Activated B cell treated with CpG ODN at 0.5 μM for 24 hours (primary cell): Measurements from ENCODE around the gene TBXAS1. TPM values are rescaled to one million over a fixed set of nuclear protein-coding genes. Genes with fewer than 3 reads are reported as not detected.

Experiments used
- ATAC-seq: fragments of 200-7000 bp; cut with Tn5 transposase; one replicate; pipeline ENCODE4 v1.10.0; 2021; ENCODE audit warnings: low read depth, mild to moderate bottlenecking, moderate library complexity
- CTCF ChIA-PET: fragments of 350-600 bp; sonication (Branson Sonifier 250); formaldehyde crosslinking; loops from one replicate; lab custom pipeline; 2021; ENCODE audit warnings: antibody characterized with exemption; lab: Charles Lee
- POLR2A ChIA-PET: fragments of 350-600 bp; sonication (Branson Sonifier 250); formaldehyde crosslinking; loops from one replicate; lab custom pipeline; 2021; ENCODE audit warnings: antibody characterized with exemption; lab: Charles Lee
- DNase-seq: peaks from one replicate; pipeline ENCODE4 v3.0.0; 2022
- H3K27ac Mint-ChIP-seq: one replicate; pipeline ENCODE4 v1.8.0; 2020; ENCODE audit warnings: mixed read lengths
- H3K27me3 Mint-ChIP-seq: one replicate; pipeline ENCODE4 v1.8.0; 2021; ENCODE audit warnings: mixed read lengths
- H3K36me3 Mint-ChIP-seq: one replicate; pipeline ENCODE4 v1.8.0; 2021; ENCODE audit warnings: low read depth, mixed read lengths
- H3K4me1 Mint-ChIP-seq: one replicate; pipeline ENCODE4 v1.8.0; 2021; ENCODE audit warnings: mixed read lengths
- H3K4me3 Mint-ChIP-seq: one replicate; pipeline ENCODE4 v1.8.0; 2020; ENCODE audit warnings: mild to moderate bottlenecking, mixed read lengths
- H3K9me3 Mint-ChIP-seq: one replicate; pipeline ENCODE4 v1.8.0; 2020; ENCODE audit warnings: mixed read lengths
- CTCF ChIP-seq: fragments of 200-600 bp; IDR thresholded peaks from one replicate; pipeline ENCODE4 v1.8.0; 2022; ENCODE audit warnings: antibody characterized with exemption, mild to moderate bottlenecking
- intact Hi-C: fragments of 100-400 bp; cut with micrococcal nuclease; formaldehyde crosslinking; loops from one replicate; pipeline ENCODE4 v1.15.1; 2024
- total RNA-seq: library from RNA; stranded (reverse); gene quantifications from 2 replicates; pipeline ENCODE4 v1.2.3, GENCODE V29; 2022

The TBXAS1 gene
- total RNA-seq, 1 donor from 2014 or later: 3.8 TPM

DNA sequence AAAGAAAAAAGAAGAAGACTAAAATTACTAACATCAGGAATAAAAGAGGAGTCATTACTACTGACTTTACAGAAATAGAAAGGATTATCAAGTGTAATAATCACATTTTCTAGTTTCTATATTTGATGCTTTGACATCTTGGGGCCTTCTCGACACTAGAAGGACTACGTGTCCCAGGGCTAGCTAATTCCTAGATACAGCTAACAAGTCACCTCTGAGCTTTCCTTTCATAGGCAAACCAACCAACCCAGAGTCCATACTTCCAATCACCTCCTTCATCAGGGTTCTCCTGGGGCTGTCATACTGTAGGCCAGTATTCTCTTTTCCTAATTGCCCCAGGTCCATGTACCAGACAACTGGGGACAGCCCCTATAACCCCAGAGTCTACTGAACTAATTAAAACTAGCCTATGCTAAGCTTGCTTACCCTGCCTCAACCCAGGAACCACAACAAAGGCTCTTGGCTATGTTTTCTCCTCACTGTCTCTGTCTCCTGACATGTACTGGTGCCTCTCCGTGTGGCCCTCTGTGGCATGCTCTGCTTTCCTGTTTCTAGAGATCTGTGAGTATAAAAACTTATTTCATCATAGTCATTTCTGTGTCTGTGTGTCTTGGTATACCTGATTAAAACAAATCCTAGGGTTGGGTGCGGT is 240.4 kb downstream of the TBXAS1 start:
- H3K27me3 Mint-ChIP-seq: peaks cover 3% of the 10 kb centered on the region
- peaks cover 6% of the 10 kb centered on the region for H3K36me3 Mint-ChIP-seq
- ChIA-PET CTCF (no interaction called here), POLR2A (no interaction called here)
- ATAC-seq (no peak), DNase-seq (no peak)
- H3K27ac Mint-ChIP-seq: no peak overlapping the region
- H3K9me3 Mint-ChIP-seq: peaks cover 33% of the 10 kb centered on the region
- no peak for TF ChIP-seq CTCF
- intact Hi-C loops: loop anchor here (10.0 kb wide), 1 partner anchor 955 kb away; no protein-coding TSS in a partner anchor
- no peak overlapping the region for H3K4me3 Mint-ChIP-seq
- no peaks in the 10 kb centered on the region for H3K4me1 Mint-ChIP-seq

Other genes starting within 250 kb of the TBXAS1 start
- gene HIPK2, start 51.3 kb upstream of the TBXAS1 start, total RNA-seq: 21.1 and 23.0 TPM in 2 replicates
- gene PARP12, start 233.7 kb downstream of the TBXAS1 start, total RNA-seq: 104 and 128 TPM in 2 replicates